HG02571 (cell line): ENCODE results near the gene SMCP.

ENCODE experiments used
- ATAC-seq: cut with Tn5 transposase; IDR thresholded peaks from one replicate; pipeline ENCODE4 v1.9.1; 2021; ENCODE audit warnings: mild to moderate bottlenecking, moderate library complexity; ENCODE audit not compliant: unreplicated experiment

The SMCP gene, protein sequence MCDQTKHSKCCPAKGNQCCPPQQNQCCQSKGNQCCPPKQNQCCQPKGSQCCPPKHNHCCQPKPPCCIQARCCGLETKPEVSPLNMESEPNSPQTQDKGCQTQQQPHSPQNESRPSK

GRCh38 chr1:152878042-152878441, at the start of gene SMCP:
Gene SMCP, plus strand, starts transcription at chr1:152878322. Its CDS starts 6,101 bp downstream, at chr1:152884423.
- no peak for ATAC-seq

GRCh38 chr1:152836870-152837269, 41.3 kb upstream of the SMCP start:
- ATAC-seq, result no peak

GRCh38 chr1:152842556-152842955, 35.6 kb upstream of the SMCP start, which contains the start of gene LCE6A:
Gene LCE6A, plus strand, starts transcription at chr1:152842856. Its CDS starts 665 bp downstream, at chr1:152843521.
- no peak for ATAC-seq

- no peak for ATAC-seq
Observed at GRCh38 chr1:152855661-152856060, 22.5 kb upstream of the SMCP start.

DNA sequence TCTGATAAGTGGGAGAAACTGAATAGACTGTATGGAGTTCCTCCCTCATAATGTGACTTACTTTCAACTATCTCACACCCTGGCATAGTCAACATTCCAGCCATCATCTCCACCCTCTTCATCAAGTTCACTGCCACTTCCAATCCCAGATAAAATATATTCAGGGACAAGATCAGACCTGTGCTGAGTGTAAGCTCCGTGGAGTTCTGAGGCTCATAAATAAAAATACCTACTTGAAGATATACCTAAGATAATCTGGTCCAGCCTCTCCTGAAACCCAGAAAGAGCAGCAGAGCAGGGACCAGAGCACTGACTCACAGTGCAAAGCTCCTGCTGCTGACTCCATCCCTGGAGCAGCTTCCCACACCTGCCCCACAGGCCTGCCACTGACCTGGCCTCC, 20.1 kb upstream of the SMCP start:
- no peak for ATAC-seq

DNA sequence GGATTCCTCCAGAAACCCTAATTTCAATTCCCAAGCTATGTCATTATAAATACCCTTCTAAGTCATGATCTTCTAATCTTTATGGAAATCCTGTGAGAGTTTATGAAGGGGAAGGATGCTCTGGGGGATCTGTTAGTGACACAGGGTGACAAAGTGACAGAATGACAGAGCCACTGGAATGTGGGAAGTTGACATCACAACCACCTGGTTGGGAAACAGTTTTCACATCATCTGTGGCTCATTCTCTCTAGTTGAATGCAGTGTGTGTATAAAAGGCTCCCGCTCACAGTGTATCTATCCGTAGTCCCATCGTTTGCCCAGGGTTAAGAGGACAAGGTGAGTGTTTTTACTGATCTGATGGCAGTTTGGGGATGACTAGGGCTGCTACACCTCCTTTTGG, 18.4 kb upstream of the SMCP start, which contains the start of gene LCE7A:
TSS of gene LCE7A (plus strand) at position 301 of the 400 bp plus-strand sequence. CDS start 702 bp downstream, outside the sequence.
- ATAC-seq, result no peak

DNA sequence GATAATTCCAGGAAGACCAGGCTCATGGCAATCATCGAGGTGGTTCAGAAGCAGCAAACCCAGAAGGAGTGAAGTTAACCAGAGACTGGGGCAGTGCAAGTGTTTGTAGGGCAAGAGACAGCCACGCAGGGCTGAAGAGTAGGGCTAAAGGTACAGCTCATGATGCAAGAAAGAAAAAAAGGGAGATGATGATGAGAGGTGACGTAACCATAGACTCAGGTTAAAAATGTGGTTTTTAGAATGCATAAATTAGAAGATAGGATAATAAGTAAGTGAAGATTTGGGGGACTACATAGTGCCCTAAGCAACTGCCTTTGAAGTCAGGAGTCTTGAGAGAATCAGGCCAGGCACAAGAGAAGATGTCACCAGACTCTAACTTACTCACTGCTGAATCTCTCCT, 18.0 kb upstream of the SMCP start:
- ATAC-seq, result no peak

- ATAC-seq, result no peak
Observed at GRCh38 chr1:152861374-152861773, 16.7 kb upstream of the SMCP start.

DNA sequence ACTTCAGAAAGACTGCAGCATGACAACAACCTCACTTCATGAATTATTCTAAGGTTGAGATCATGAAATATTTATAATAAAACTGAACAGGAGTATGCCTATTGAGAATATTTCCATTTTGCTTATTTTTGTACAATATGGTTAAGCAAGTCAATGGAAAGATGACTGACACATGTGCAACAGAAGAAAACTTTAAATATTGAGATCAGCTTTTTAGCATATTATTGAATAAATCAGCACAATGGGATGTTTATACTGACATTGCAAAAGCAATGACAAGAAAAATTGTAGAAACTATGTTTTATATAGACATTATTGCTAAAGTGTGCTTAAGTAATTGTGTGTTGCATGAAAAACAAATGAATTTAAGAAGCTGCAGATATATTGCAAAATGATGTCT, 13.7 kb upstream of the SMCP start:
- ATAC-seq, result no peak

DNA sequence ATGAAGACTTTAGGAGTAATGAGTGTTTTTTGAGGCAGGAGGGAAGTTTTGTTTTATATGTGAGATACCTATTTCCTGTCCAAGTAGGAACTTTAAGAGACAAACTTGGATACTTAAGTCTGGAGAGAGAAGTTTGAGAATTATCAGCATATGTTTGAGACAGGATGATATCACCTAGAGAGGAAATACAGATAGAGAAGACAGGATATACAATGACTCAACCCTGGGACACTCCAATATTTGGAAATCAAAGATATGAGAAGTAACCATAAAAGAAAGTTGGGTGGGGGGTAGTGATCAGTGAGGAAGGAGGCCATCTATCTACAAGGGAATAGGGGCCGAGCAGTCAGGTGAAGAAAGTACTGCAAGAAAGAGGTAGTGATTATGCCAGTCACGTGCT, 11.8 kb upstream of the SMCP start:
- ATAC-seq, result no peak

DNA sequence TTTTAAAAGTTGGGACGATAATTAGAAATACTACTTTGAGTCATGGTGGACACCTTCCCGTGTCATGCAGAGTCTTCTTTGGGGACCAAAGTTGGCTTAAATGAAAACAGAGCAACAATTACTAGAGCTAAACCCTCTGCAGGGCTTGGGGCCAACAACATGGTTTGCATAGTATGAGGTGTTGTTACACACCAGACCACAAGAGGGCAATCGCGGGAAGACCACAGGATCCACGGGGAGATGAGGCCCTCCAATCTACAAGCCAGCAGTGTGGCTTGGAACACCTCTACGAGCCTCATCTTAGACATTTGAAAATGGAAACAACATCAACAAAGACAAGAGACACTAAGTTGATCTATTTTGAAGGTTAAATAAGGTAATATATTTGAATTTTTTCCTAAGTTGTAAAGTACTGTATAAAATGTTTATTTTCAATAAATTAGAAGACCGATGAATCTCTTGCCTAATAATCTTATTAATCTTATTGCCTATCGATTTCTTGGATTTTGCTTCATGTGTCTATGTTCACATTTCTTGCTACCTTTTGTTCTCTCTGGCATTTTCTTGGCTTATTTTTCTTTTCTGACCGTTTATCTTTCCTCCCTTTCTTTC, 8.2 kb upstream of the SMCP start:
- no peak for ATAC-seq

DNA sequence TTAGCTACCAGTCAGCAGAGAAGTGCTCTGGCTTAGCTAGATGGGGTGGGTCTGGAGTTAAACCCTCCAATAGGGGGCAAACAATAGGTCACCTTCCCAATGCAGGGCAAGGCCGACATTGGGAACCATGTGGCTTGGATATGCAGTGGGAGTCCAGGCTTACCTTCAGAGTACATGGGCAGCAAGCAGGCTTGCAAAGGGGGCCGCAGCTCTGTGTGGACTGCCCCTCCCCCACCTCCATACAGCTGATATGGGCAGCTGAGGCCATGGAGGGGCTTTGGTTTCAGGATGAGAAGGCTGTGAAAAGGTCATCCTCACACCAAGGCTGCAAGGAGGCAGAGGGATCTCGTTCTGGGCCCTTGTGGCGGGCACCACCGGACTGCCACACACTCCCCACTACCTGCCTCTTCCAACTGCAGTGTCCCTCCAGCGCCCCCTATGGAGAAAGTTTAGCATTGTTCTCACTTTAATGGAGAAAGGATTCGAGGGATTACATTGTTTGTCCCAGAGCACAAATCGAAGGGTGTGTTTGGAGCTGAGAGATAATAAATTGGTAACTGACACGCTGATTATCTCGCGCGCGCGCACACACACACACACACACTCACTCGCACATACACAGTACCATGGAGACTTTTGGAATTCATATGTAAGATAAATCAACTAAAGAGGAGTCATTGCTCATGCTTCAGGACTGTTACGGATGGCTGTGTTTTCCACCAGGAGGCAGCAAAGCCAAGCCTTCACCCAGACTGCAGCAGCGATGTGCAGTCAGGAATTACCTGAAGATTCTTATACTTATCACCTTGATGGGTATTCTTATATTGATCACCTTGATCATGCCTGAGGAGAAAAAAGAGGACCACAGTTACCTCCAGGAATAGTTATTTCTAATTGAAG, 7.0 kb upstream of the SMCP start:
- no peak for ATAC-seq

DNA sequence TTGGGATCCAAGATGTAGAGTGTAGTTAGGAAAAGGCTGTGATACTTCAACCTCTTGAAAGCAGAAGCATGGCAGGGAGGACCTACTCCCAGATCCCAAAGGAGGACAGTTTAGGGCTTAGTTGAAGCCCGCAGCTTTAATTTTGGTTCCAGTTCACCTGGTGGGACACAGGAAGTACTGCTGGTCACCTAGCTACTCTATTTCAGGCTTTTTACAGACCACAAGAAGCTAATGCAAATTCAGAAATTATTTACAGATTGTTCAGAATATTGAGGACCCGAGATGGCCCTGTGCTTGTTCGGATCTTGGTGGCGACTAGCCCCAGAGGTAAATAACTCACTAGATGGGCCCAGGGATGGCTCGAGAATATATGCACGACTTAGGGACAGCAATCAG, 6.4 kb upstream of the SMCP start:
- ATAC-seq, result no peak

DNA sequence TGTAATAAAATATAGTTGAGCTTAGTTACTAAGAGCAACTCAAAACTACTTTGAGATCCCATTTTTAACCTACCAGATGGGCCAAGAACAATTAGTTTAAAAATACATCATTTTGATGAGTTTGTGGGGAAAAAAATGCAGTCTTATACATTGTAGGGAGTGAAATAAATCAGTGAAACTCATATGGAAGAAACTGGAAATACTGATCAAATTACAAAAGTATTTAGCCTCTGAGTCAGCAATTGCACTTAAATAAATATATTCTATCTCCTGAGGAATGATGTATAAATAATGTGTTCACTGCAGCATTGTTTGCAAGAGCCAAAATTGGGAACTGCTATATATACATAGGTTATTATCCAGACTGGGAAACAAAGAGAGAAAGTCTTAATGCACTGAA, 4.6 kb upstream of the SMCP start:
- ATAC-seq, result no peak

- ATAC-seq, result no peak
Observed at GRCh38 chr1:152876827-152877226, 1.3 kb upstream of the SMCP start.

DNA sequence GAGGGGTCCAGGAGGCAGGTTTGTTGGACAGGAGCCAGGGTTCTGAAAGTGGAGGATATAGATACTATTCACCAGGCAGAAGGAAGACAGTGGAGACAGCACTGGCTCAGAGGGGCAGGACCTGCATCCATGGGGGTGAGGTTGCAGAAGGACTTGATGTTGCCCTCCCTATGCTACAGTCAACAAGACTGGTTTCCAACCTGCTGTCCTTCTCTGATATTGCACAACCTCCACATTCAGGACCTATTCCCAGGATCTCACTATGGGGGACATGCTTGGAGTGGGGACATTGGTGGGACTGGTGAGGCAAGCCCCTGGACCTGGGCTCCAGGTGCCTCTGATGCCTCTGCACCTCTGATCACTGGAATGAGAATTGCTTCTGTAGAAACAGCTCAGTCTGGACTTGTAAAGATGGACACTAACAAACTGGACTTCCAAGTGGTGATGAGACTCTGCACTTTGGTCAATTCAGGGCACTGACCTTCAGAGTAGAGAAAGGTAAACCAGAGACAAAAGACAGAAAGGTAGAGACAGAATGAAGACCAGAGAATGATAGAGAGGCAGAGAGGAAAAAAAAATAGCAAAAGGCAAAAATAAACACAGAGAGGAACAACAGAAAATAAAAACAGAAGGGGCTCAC, 1.6 kb downstream of the SMCP start:
- no peak for ATAC-seq

GRCh38 chr1:152880316-152880715, 2.2 kb downstream of the SMCP start:
- no peak for ATAC-seq

GRCh38 chr1:152880907-152881306, 2.8 kb downstream of the SMCP start:
- ATAC-seq, result peak; percentile 54

DNA sequence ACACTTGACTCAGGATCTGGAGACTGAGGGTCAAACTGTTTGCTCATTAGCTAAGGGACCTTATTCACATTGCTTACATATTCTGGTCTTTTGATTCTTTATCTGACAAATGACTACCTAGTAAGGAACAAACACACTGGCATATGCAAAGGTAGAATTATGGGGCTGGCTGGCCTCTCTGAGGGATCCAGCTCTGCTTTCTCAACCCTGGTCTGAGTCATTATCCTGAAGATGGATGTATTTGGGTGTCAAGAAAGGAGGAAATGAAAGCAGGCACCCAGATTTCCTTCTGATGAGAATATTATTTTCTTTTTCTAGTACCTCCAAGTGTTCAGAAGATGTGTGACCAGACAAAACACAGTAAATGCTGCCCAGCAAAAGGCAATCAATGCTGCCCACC, 6.0 kb downstream of the SMCP start:
- ATAC-seq, result no peak

DNA sequence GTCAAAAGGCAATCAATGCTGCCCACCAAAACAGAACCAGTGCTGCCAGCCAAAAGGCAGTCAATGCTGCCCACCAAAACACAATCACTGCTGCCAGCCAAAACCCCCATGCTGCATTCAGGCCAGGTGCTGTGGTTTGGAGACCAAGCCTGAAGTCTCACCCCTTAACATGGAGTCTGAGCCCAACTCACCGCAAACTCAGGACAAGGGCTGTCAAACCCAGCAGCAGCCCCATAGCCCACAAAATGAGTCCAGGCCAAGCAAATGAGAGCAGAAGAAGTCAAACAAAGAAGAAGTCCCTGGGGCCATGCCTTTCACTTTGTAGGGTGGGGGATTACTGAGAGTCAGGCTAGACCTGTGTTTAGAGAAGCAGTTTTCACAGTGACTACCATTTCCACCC, 6.4 kb downstream of the SMCP start:
- ATAC-seq, result no peak

DNA sequence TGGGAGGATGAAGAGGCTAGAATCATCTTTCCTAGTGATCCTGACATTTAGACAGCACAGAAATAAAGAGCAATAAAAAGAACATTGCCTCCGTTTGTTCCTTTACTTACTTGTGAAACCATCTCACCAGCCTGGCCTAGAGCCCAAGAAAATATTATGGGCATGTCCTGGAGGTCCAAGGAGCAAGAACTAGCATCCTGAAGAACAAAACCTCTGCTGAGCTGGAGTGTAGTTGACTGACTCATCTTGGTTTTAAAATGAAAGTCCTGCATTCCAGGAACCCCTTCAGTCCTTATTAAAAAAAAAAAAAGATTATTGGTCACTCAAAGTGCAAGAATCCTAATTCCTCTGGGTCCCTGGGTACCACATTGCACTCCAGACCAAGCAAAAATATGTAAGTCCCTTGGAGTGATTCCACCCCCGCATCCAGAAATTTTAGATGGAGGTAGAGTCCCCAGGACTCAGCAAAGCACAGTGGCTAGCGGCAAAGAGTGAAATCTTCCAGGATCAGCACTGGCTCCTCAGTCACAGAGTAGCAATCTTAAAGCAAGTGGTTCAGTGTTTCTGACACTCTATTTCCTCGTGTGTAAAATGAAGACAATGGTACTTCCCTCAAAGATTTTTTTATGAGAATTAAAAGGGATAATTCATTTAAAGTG, 7.0 kb downstream of the SMCP start:
- no peak for ATAC-seq
